Right kidney (tissue), 1 donor: ENCODE measurements around the gene IWS1.

Experiments used
- DNase-seq: peaks from one replicate; pipeline ENCODE4 v3.0.0-alpha.2; 2016

Gene IWS1

GRCh38 chr2:127490283-127490682 lies 36.0 kb downstream of the IWS1 start:
- no peak for DNase-seq

GRCh38 chr2:127486247-127487058 lies 39.8 kb downstream of the IWS1 start:
- DNase-seq = no peak

GRCh38 chr2:127485694-127486071 lies 40.6 kb downstream of the IWS1 start:
- DNase-seq = no peak

DNA sequence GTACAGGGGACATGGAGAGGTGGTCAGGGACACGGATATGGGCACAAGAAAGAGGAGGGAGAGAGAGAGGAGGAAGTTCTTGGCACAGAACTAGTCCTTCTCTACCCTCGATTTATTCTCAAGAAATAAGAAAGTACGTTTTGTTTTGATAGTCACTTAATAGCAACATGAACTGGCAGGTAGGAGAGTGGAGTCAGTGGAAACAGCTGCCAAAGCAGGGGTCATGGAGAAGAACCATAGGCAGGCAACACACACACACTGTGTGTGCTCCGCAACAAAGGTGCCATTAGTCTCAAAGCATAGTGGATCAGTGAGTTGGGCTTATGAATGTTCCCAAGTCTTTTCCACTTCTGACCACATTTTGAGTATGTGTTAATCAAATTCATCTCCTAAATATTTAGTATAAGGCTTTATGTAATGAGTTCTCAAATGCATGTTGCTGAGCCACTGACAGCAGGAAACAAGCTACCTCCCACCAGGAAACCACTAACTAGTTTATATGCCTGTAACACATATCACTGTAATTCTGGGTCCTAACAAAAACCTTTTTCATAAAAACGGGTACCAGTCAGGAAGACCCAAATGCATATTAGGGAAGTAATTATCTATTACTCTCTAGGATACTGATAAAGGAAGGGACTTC lies 41.1 kb downstream of the IWS1 start:
- DNase-seq = no peak

GRCh38 chr2:127482031-127482430 lies 44.3 kb downstream of the IWS1 start:
- no peak for DNase-seq

DNA sequence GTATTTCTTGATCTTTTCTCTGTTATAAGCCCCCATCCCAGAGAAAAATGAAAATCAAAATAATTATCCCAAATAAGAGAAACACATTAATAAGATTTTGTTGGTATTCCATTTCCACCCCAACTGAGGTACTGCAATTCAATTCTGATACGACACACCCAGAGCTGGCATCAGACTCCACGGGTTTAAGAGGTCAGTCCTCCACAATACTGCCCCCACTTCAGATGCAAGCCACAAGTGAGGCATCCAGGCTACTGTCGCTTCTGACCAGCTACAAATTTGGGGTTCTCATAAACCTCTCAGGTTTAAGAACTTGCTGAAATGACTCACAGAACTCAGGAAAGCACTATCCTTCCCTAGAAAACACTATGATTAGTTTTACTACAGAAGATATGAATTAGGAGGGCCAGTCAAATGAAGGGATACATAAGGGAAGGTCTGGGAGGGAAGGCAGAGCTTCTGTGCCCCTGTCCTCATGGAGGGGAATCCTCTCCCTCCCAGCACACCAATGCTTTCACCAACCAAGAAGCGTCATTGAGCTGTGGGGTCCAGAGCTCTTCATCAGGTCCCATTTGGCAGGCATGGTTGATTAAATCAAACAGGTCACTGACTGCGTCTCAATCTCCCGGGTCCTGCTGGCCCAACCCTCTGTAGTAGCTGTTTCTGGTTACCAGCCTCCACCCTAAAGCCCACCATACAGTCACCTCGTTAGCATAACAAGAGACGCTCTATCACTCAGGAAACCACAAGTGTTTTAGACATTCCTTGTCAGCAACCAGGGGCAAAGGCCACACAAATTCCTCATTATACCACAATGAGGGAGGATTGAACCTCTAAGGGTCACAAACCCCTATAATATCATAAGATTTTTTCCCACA lies 46.2 kb downstream of the IWS1 start:
- no peak for DNase-seq

GRCh38 chr2:127479219-127479825 lies 47.0 kb downstream of the IWS1 start:
- no peak for DNase-seq

DNA sequence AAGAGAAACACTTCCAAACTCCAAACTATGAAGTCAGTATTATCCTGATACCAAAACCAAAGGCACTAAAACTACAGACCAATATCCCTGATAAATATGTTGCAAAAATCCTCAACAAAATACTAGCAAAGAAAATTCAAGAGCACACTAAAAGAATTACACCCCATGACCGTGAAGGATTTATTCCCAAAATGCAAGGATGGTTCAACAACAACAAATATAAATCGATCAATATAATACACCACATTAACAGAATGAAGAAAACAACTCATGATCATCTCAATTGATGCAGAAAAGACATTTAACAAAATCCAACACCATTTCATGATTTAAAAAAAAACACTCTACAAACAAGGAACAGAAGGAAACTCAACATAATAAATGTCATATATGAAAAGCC lies 50.5 kb downstream of the IWS1 start:
- no peak for DNase-seq

- no peak for DNase-seq
These were observed 54.0 kb downstream of the IWS1 start for GRCh38 chr2:127472268-127472667.

DNA sequence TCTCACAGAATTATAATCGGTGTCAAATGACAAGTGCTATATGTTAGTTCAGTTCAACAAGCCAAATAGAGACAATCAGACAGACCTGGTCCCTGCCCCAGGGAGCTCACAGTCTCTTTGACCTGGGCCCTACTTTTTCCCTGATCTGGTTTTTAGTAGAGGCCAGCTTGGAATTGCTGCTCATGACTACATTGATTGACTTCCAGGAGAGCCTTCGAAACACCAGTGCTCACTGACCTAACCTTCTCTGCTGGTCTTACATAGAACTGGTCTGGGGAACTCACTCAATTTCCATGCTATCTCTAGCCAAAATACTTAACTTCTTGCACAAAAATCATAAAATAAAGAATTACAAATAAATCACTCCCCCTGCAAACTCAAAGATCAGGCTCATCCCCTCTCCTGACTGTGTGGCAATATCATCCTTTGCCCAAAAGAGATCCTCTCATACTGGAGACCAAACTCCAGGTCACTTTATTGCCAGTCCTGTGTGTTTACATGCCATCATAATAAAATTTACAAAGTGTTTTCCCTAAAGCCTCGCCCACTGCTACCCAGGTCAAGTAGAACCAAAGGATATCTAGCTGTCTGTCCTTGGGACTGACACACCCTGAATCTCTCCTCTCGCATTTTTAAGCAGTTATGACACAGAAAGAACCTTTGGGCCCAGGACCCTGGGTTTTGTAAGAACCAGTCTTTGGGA lies 54.9 kb downstream of the IWS1 start:
- DNase-seq = no peak

GRCh38 chr2:127469974-127470373 lies 56.3 kb downstream of the IWS1 start:
- DNase-seq = no peak

DNA sequence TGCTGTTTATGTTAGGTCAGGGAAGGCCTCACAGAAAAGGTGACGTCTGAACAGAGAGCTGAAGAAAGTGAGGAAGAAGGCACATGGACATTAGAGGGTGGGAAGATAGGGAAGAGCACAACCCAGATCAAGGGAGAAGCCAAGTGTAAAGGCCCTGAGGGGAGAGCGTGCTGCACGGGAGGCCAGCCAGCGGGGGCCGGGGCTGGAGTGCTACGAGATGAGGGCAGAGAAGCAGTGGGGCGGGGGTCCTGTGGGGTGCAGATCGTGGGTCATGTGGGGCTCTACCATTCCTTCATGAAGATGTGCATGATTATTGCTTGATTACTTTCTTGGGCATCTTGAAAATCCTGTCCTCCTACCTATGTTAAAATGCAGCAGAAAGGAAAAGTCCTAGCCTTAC lies 57.2 kb downstream of the IWS1 start:
- DNase-seq = no peak

- no peak for DNase-seq
These were observed 61.0 kb downstream of the IWS1 start for GRCh38 chr2:127465258-127465657.

- DNase-seq = peak; percentile 25
These were observed 61.6 kb downstream of the IWS1 start for GRCh38 chr2:127464470-127465257.

DNA sequence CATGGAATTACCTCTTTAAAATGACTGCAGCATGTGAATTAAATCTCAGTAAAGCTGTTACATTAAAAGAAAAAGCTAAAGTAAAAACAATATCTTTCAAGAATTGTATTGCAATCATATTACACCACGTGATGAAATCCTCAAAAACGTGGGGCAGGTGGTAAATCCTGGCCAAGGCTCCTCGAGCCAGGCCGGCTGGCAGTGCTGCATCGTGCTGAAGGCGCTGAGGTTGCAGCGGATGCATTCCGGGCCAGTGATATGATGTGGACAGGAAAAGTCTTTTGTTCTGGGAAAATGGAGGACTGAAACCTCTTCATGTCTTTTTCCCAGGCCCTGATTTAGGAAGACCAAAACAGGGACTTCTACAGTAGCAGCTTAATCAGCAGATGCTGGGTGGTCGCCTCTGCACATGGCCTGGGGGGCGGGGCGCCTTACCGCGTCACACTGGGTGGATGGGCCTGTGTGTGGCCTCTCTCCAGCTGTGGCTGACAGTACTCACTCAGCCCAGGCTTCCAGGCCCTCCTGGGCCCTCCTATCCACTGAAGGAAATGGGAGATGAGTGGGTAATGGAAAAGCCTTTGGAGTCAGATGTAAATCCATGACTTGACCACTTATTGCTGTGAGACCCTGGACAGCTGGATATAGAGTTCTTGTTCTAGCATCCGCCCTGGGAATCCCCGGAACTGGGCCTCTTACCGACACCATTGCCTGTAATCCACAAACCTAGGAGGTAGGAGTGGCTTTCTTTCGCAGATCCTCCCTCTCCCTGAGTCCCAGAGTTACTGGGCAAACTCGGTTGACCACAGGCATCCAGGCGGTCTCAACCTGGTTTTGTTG lies 62.9 kb downstream of the IWS1 start:
- peak; percentile 38 for DNase-seq

GRCh38 chr2:127462461-127462860 lies 63.8 kb downstream of the IWS1 start:
- no peak for DNase-seq

DNA sequence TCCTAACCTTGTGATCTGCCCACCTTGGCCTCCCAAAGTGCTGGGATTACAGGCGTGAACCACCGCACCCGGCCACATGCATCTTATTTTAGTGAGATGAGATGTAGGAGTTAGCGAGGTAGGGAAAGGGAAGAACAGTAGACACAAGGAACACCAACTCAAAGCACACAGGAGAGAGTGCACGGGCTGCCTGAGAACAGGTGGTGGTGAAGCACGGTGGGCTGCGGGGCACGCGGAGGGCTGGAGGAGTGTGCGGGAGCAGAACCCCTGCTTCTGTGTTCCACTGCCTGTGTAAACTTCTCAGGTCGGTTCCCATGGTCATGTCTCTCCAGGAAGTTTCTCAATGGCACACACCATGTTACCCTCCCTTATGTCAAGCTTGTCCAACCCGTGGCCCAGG lies 69.3 kb downstream of the IWS1 start:
- DNase-seq = no peak

- DNase-seq = no peak
These were observed 70.5 kb downstream of the IWS1 start for GRCh38 chr2:127455566-127456493.
